Measurements from ENCODE around the gene LARP6.

LARP6 gene

GRCh38 chr15:70791259-70791658, 62.7 kb downstream of the LARP6 start:
- TF ChIP-seq SIN3A (IDR thresholded peaks at IDR 0.05; ENCODE audit: borderline replicate concordance, insufficient read depth, low read length) (no peak), POLR2AphosphoS5 (IDR thresholded peaks at IDR 0.05; ENCODE audit: low read depth, low read length) (no peak)

GRCh38 chr15:70789213-70789612, 64.7 kb downstream of the LARP6 start:
- TF ChIP-seq FOXP2 (optimal IDR thresholded peaks at IDR 0.05; ENCODE audit: borderline replicate concordance, extremely low read depth, extremely low read length, insufficient read depth) = no peak
- no peak for TF ChIP-seq SIN3A (IDR thresholded peaks at IDR 0.05; ENCODE audit: borderline replicate concordance, insufficient read depth, low read length)

- TF ChIP-seq SIN3A (IDR thresholded peaks at IDR 0.05; ENCODE audit: borderline replicate concordance, insufficient read depth, low read length) = no peak
- TF ChIP-seq FOXP2 (optimal IDR thresholded peaks at IDR 0.05; ENCODE audit: borderline replicate concordance, extremely low read depth, extremely low read length, insufficient read depth) = no peak
- no peak for TF ChIP-seq POLR2AphosphoS5 (IDR thresholded peaks at IDR 0.05; ENCODE audit: low read depth, low read length)
- no peak for TF ChIP-seq REST (IDR thresholded peaks at IDR 0.05; ENCODE audit: insufficient read depth in 1 of 2, low read depth in 2 of 2, low read length in 2 of 2)
Measured at GRCh38 chr15:70788114-70789049, 65.6 kb downstream of the LARP6 start.

GRCh38 chr15:70786996-70787395, 67.0 kb downstream of the LARP6 start:
- no peak for TF ChIP-seq TAF1 (IDR thresholded peaks at IDR 0.05; ENCODE audit: borderline replicate concordance, insufficient read depth, low read length)
- TF ChIP-seq FOXP2 (optimal IDR thresholded peaks at IDR 0.05; ENCODE audit: borderline replicate concordance, extremely low read depth, extremely low read length, insufficient read depth) = no peak
- no peak for TF ChIP-seq POLR2AphosphoS5 (IDR thresholded peaks at IDR 0.05; ENCODE audit: low read depth, low read length)
- no peak for TF ChIP-seq SIN3A (IDR thresholded peaks at IDR 0.05; ENCODE audit: borderline replicate concordance, insufficient read depth, low read length)
- no peak for TF ChIP-seq REST (IDR thresholded peaks at IDR 0.05; ENCODE audit: insufficient read depth in 1 of 2, low read depth in 2 of 2, low read length in 2 of 2)

GRCh38 chr15:70783610-70784022, 70.3 kb downstream of the LARP6 start:
- TF ChIP-seq FOXP2 (optimal IDR thresholded peaks at IDR 0.05; ENCODE audit: borderline replicate concordance, extremely low read depth, extremely low read length, insufficient read depth) = no peak
- no peak for TF ChIP-seq SIN3A (IDR thresholded peaks at IDR 0.05; ENCODE audit: borderline replicate concordance, insufficient read depth, low read length)

- TF ChIP-seq SIN3A (IDR thresholded peaks at IDR 0.05; ENCODE audit: borderline replicate concordance, insufficient read depth, low read length) = no peak
- no peak for TF ChIP-seq TAF1 (IDR thresholded peaks at IDR 0.05; ENCODE audit: borderline replicate concordance, insufficient read depth, low read length)
- no peak for TF ChIP-seq POLR2AphosphoS5 (IDR thresholded peaks at IDR 0.05; ENCODE audit: low read depth, low read length)
- no peak for TF ChIP-seq REST (IDR thresholded peaks at IDR 0.05; ENCODE audit: insufficient read depth in 1 of 2, low read depth in 2 of 2, low read length in 2 of 2)
- TF ChIP-seq FOXP2 (optimal IDR thresholded peaks at IDR 0.05; ENCODE audit: borderline replicate concordance, extremely low read depth, extremely low read length, insufficient read depth) = no peak
Measured at GRCh38 chr15:70783041-70783440, 70.9 kb downstream of the LARP6 start.

Measured in PFSK-1 (cell line).